Hematopoietic multipotent progenitor cell treated with erythropoietin and hydrocortisone succinate and interleukin-3 and kit ligand, for 4 days (in vitro differentiated cells): ENCODE data around the gene HOGA1.
"Not testable (repeated sequence)": the region's sequence is repeated elsewhere in the genome, so short reads cannot be mapped to it uniquely, and the experiment has no call there.

ENCODE experiments used
- DNase-seq: peaks from one replicate; pipeline ENCODE4 v3.0.0-alpha.2; 2015

HOGA1 gene

DNA sequence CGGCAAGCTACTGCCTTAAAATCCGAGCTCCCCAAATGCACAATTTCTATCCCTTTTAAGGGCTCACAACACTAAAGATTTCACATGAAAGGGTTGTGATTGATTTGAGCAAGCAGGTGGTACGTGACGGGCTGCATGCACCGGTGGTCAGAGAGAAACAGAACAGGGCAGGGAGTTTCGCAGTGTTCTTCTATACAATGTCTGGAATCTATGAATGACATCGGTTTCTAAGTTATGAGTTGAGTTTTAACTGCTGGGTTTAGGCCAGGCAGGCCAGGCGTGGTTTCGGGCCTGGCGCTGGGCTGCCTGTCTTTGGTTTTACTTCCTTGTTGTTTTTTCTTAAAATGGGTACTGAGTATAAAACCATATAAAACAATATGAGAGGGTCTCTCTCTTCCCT, 28.6 kb upstream of the HOGA1 start:
- DNase-seq, result not testable (repeated sequence)

DNA sequence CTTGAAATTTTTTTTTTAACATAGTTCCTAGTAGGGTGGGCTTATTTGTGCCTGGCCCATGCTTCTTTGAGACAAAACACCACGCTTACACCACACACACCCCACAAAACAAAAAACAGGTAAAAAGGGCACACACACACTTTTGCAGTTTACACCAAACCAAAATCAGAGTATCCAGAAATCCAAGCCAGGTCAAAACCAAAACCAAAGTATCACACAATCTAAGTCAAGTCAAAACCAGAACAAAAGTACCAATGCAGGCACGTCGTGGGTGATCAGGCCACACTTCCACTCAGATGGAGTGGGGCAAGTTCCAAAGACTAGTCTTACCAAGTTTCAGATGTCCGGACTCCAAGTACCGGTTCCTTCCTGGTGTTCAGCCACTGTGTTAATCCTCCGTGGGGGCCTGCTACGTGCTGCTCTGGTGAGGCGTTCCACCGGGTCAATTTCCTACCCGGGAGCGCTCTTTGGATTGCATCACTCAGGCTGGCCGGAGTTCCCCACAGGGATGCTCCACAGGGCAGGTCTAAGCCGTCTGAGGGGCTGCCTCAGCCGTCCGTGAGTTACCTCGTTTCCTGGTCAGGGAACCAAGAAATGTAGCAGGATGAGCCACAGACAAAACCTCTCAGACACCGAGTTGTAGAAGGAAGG, 23.3 kb upstream of the HOGA1 start:
- not testable (repeated sequence) for DNase-seq

DNA sequence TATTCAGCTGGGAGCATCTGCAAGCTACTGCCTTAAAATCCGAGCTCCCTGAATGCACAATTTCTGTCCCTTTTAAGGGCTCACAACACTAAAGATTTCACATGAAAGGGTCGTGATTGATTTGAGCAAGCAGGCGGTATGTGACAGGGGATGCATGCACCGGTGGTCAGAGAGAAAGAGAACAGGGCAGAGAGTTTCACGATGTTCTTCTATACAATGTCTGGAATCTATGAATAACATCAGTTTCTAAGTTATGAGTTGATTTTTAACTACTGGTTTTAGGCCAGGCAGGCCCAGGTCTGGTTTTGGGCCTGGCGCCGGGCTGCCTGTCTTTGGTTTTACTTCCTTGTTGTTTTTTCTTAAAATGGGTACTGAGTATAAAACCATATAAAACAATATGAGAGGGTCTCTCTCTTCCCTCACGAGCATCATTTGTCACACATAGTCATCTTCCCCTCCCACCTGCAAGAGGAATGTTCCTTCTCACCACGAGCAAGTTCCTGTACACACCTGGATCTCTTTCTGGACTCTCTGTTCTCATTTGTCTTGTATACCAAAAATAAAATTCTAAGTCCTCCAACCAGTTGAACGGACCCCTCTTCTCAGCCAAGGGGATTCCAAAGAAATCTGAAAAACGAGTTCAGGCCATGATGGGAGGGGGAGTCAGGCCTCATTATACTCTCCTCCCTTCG, 22.7 kb upstream of the HOGA1 start:
- not testable (repeated sequence) for DNase-seq

DNA sequence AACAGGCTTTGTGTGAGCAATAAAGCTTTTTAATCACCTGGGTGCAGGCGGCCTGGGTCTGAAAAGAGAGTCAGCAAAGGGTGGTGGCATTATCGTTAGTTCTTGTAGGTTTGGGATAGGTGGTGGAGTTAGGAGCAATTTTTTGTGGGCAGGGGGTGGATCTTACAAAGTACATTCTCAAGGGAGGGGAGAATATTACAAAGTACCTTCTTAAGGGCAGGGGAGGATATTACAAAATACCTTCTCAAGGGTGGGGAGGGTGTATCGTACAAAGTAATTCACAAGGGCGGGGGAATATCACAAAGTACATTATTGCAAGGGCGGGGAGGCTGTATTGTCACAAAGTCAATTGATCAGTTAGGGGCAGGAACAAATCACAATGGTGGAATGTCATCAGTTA, 21.9 kb upstream of the HOGA1 start:
- DNase-seq, result not testable (repeated sequence)

DNA sequence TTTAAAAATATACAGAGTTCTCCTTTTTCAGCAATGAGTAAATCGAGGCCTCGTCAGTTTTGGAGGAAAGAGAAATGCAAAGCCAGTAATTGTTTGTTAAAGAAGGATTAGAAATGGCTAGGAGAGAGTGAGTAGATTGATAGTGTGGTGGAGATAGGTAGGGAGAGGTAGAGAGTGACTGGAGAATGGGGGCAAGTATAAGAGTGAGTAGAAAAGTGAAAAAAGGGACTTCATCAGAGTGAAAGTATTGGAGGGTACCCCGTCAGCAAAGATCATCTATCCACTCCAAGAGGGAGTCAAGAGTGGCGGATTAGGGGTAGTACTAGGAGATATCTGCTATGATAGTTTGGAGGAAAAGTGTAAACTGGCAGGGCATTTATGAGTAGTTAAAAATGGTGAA, 20.9 kb upstream of the HOGA1 start:
- DNase-seq, result no peak

DNA sequence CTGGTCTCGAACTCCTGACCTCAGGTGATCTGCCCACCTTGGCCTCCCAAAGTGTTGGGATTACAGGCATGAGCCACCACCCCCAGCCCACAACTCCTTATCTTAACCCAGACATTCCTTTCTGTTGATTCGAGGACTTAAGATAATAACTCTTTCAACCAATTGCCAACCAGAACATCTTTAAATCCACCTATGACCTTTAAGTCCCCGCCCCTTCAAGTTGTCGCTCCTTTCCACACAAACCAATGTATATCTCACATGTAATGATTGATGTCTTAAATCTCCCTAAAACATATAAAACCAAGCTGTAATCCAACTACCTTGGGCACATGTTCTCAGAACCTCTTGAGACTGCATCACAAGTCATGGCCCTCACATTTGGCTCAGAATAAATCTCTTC, 19.4 kb upstream of the HOGA1 start:
- DNase-seq, result peak; percentile 28

DNA sequence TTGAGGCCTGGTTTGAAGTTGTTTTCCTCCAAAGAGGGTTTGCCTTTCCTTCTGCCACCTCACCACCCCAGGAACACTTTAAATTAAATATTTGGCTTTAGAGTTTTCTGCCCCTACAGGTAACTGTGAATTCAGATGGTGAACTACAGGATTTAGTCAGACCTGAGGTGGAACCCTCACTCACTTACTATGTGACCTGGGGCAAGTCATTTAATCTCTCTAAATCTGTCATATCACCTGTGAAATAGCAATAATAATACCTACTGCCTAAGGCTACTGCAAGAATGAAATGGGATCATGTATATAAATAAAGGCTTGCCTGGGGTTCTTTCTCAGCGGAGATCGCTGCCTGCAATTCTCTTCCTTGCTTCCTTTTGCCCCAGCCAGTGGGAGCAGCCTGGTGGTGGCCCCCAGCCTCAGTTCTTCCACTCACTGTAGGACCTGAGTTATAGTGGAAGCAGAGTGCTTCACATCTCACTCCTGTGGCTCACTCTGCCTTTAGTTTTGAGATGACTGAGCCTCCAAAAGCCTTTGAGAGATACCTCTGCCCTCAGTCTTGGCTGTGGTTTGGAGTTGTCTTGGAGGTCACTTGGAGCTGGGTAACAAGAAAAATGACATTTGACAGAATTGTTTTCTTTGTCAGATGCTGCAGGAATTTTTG, 17.7 kb upstream of the HOGA1 start:
- DNase-seq, result no peak

DNA sequence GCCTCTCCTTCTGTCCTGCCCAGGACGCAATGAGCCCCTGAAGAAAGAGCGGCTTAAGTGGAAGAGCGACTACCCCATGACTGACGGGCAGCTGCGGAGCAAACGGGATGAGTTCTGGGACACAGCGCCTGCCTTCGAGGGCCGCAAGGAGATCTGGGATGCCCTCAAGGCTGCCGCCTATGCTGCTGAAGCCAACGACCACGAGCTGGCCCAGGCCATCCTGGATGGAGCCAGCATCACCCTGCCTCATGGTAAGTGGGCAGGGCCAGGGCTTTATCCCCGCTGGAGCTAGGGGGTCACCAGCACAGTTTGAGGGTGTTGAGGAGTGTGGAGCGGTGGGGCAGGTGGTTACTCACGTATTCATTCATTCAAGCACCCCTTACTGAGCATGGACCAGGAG, 16.3 kb upstream of the HOGA1 start:
- no peak for DNase-seq

DNA sequence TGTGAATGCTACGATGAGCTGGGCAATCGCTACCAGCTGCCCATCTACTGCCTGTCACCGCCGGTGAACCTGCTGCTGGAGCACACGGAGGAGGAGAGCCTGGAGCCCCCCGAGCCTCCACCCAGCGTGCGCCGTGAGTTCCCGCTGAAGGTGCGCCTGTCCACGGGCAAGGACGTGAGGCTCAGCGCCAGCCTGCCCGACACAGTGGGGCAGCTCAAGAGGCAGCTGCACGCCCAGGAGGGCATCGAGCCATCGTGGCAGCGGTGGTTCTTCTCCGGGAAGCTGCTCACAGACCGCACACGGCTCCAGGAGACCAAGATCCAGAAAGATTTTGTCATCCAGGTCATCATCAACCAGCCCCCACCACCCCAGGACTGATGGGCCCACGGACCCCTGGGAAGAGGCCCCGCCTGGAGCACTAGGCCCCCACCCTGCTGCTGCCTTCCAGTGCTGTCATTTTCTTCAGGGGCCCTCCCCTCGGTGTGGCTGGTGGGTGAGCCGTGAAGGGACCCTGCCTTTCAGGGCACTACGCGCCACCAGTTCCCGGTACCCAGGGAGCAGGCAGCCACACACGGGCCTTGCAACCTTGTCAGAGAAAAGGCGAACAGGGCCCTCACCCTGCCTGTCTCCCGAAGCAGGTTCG, 13.9 kb upstream of the HOGA1 start:
- DNase-seq, result no peak

DNA sequence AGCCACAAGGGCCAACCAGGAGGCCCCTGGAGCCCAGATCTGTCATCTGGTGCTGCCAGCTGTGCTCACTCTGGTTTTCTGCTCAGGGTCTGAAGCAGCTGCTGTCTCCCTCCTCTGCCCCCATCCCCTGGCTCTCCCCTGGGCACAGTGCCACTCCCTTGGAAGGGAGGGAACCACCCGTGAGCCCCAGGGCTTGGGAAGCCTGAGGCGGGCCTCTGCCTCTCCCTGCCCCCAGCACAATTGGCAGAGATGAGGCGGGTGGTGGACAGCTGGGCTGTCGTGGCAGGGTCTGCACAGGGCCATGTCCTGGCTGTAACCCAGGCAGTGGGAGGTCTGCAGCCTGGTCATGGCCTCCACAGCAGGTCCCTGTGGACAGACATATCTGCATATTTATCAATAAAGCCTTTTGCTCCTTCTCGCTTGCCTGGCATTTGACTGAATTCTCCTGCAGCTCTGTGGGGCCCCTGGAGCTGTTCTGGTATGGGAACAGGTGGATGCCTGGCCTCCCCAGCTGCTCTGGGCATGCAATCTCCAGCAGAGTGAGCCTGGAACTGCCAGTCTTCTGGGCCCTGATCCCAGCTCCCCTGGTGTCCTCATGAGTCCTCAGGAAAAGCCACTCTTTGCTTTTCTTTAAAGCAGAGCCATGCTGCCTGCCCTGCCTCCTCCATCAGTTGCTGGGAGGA, 13.3 kb upstream of the HOGA1 start:
- no peak for DNase-seq

DNA sequence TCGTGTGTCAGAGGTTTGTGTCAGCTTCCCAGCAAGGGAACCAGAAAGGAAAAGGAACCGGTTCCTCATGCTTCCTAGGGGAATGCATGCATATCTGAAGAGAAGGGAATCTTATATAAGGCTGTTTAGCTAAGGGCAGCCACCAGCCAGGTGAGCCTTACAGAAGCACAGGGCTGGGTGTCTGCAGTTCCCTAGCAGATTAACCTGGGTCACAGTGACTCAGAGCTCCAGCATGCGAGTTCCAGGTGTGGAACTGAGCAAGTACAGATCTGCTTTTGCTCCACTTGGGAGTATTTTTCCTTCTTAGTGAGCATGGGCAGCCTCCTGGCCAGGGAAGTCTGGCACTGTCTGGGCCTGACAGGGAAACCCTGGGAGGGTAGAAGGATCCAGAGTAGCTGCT, 12.6 kb upstream of the HOGA1 start:
- no peak for DNase-seq

DNA sequence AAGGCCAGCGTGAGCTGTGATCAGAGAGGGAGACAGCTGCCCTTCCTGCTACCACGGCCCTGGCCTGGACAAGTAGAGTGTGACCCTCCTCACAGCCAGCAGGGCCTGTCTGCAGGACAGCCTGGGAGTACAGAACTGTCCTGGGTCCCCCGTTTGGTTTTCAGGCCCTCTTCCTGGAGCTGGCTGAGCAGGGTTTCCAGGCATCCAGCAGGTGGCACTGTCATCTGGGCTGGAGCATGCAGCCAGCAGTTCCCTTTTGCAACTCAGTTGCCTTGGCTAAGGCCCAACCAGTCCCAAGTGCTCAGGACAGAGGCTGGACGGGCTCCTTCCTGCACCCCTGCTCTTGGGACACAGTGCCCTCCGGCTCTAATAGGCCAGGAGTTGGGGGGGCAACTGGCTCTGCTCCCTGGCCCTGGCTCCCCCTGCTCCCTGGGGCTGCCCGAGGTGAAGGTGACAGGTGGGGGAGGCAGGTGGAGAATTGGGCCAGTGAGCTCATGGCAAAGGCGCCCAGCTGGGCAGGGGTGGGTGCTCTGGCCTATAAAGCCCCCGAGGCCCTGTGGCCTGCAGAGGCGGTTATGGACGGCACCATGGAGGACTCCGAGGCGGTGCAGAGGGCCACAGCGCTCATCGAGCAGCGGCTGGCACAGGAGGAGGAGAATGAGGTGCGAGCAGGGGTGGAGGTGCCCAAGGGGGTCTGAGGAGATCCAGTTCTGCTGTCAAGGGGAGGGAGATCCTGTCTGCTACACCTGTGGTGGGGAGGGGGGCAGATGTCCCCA, 11.8 kb upstream of the HOGA1 start, which contains the start of gene ANKRD2:
Gene ANKRD2, plus strand, starts transcription at position 566 of the 776 bp plus-strand sequence. Its CDS starts 10 bp downstream, at position 576.
- peak; percentile 92 for DNase-seq

DNA sequence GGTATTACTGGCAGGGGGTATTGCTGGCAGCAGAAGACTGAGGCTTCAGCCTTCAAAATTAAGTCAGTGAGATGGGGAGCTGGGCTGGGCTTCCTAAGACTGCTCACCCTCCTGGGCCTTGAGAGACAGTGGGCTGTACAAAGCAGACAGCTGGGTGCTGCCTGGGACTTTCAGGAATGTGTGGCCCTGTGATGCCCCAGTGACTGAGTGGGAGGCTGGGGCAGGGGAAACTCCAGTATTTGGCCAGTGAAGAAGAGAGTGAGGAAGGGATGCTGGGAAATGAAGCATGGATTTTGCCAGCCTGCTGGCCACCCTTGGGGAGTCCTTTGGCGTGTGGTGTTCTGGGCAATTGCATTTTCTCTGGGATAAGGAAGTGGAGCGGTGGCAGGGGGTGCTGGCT, 11.2 kb upstream of the HOGA1 start:
- no peak for DNase-seq

DNA sequence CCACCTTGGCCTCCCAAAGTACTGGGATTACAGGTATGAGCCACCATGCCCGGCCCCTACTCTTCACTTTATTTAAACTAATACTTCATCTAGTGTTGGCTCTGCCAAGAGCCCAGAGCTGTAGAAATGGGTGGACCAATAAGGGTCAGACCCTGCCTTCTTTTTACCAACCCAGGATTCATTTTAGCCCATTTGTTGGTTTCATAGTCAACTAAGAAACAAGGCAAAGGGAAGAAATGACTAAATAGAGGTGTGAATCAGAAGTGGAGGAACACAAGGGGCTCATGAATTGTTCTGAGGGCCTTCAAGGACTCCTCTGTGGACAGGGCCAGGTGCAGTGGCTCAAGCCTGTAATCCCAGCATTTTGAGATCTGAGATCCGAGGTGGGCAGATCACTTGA, 10.5 kb upstream of the HOGA1 start:
- no peak for DNase-seq

DNA sequence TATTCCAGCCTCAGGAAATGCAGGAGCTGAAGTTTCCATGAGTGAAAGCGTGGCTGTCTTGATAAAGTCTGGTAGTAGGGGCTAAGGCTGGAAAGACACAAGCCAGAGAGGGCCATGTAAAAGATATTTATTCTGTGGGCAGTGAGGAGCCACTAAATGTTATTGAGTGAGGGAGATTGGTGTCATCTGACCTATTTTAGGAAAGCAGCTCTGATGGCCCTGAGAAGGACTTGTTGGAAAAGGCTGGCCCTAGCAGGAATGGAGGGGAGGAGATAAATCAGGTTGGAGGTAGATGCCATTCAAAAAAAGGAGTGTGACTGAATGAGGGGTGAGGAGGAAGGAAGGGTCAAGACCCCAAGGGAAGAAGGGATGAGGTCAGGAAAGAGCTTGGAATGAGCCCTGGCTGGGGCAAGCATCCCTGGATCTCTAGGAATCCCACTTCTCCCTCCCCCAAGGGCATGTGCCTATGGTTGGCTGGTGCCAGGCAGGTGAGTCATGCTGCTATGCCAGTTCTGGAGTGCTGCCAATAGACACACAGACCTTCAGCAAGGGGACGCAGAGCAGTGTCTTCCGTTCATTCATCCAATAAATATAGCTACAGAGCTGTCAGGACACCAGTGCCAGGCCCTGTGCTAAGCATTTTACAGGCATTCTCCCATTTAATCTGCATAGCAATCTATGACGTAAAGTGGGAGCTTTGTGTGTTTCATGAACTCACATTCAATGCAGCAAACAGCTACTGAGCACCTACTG, 9.6 kb upstream of the HOGA1 start:
- peak; percentile 63 for DNase-seq

DNA sequence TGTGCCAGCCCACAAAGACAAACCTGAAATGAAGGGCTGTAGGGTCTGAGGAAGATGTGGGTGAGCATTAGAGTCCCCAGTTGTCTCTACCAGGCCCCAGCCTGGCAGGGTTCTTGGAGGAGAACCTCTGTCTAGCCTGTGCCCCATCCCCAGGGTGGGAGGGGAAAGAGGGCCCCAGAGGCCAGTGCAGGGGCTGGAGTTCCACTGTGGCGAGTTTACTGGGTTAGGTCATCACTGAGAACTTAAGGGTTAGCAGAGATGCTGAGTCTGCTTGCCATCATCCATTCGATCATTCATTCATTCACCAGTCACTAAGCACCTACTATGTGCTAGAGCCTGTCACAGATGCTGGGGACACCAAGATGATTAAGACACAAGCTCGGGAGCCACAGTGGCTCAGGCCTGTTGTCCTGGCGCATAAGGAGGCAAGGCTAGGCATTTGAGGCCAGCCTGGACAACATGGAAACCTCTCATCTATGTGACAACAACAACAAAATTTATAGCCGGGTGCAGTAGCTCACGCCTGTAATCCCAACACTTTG, 9.0 kb upstream of the HOGA1 start:
- DNase-seq, result no peak

DNA sequence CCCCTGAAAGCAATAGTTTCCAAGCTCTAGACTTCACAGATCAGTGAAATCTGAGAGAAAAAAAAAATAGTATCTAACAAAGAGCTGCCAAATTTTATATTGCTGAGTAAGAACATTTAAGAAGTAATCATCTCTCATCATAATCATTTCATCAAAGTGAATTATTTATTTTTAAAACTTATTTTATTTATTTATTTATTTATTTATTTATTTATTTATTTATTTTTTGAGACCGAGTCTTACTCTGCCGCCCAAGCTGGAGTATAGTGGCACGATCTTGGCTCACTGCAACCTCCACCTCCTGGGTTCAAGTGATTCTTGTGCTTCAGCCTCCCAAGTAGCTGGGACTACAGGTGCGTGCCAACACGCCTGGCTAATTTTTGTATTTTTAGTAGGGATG, 7.7 kb upstream of the HOGA1 start:
- not testable (repeated sequence) for DNase-seq

DNA sequence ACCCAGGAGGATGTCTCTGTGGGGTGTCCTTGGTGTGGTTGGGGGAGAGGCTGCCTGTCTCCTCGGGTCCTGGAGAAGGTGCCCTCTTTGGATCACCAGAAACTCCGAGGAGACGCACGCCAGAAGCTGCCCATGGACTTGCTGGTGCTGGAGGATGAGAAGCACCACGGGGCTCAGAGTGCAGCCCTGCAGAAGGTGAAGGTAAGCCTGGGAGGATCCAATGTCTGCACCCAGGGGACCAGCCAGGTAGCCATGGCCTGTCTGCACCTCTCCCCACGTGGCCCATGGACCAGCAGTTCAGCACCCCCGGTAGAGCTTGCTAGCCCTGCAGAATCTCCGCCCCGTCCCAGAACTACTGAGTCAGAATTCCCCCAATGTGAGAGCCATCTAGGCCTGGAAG, 6.5 kb upstream of the HOGA1 start:
- DNase-seq, result no peak

DNA sequence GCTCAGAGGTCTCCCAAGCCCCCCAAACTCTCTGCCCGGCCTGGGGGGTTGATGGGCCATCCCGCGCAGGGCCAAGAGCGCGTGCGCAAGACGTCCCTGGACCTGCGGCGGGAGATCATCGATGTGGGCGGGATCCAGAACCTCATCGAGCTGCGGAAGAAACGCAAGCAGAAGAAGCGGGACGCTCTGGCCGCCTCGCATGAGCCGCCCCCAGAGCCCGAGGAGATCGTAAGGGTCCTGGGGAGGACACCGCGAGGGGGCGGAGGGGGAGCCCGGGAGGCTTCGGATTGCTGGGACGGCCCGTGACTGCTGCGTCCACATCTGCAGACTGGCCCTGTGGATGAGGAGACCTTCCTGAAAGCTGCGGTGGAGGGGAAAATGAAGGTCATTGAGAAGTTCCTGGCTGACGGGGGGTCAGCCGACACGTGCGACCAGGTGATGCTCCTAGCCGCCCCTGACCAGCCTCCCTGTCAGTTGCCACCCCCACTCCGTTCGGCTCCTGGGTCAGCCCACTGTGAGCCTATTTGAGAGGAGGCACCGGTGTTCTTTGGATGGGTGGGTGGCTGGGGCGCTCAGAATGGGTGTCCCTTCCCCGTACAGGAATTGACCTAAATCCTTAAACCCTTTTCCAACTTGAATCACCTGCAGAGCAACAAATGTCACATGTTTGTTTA, 5.9 kb upstream of the HOGA1 start:
- DNase-seq, result no peak
